ENCODE results near the gene INHBC.
"Not testable (repeated sequence)": the region's sequence is repeated elsewhere in the genome, so short reads cannot be mapped to it uniquely, and the experiment has no call there.

Gene INHBC

GRCh38 chr12:57434517-57435223 lies at the start of gene INHBC:
INHBC (plus strand) TSS chr12:57434784; CDS start chr12:57434887, 103 bp downstream.
- no peak for DNase-seq

- no peak for DNase-seq
Observed at GRCh38 chr12:57385586-57385985, 49.0 kb upstream of the INHBC start.

- no peak for DNase-seq
Observed at GRCh38 chr12:57386187-57386720, 48.3 kb upstream of the INHBC start.

GRCh38 chr12:57388425-57388824 lies 46.2 kb upstream of the INHBC start:
- DNase-seq: no peak

GRCh38 chr12:57389033-57389432 lies 45.6 kb upstream of the INHBC start:
- DNase-seq: no peak

- no peak for DNase-seq
Observed at GRCh38 chr12:57390174-57390573, 44.4 kb upstream of the INHBC start.

- no peak for DNase-seq
Observed at GRCh38 chr12:57395121-57395520, 39.5 kb upstream of the INHBC start.

- no peak for DNase-seq
Observed at GRCh38 chr12:57397441-57397840, 37.1 kb upstream of the INHBC start.

- DNase-seq: not testable (repeated sequence)
Observed at GRCh38 chr12:57399718-57400463, 34.7 kb upstream of the INHBC start.

GRCh38 chr12:57401165-57401564 lies 33.4 kb upstream of the INHBC start:
- no peak for DNase-seq

GRCh38 chr12:57402156-57402555 lies 32.4 kb upstream of the INHBC start:
- not testable (repeated sequence) for DNase-seq

GRCh38 chr12:57404966-57405640 lies 29.5 kb upstream of the INHBC start:
- DNase-seq: no peak

- no peak for DNase-seq
Observed at GRCh38 chr12:57410534-57410933, 24.1 kb upstream of the INHBC start.

- not testable (repeated sequence) for DNase-seq
Observed at GRCh38 chr12:57414160-57414559, 20.4 kb upstream of the INHBC start.

- DNase-seq: no peak
Observed at GRCh38 chr12:57415088-57415487, 19.5 kb upstream of the INHBC start.

- DNase-seq: no peak
Observed at GRCh38 chr12:57416039-57416996, 18.3 kb upstream of the INHBC start.

GRCh38 chr12:57418255-57418654 lies 16.3 kb upstream of the INHBC start:
- no peak for DNase-seq

GRCh38 chr12:57419495-57419894 lies 15.1 kb upstream of the INHBC start:
- DNase-seq: no peak

- DNase-seq: no peak
Observed at GRCh38 chr12:57420482-57420881, 14.1 kb upstream of the INHBC start.

GRCh38 chr12:57426948-57427347 lies 7.6 kb upstream of the INHBC start:
- not testable (repeated sequence) for DNase-seq

GRCh38 chr12:57428965-57429364 lies 5.6 kb upstream of the INHBC start:
- no peak for DNase-seq

GRCh38 chr12:57429473-57430111 lies 5.0 kb upstream of the INHBC start:
- DNase-seq: no peak

Data from NCI-H1930 (cell line).